Transverse colon (tissue), 4 donors: ENCODE measurements around the gene SMPD2. TPM values are rescaled to one million over a fixed set of nuclear protein-coding genes. Genes with fewer than 3 reads are reported as not detected.
"Not testable (repeated sequence)": the region's sequence is repeated elsewhere in the genome, so short reads cannot be mapped to it uniquely, and the experiment has no call there.

Experiments
- DNase-seq: peaks from one replicate; pipeline ENCODE4 v3.0.0-alpha.2; 2019
- H3K27ac ChIP-seq, 4 donors: fragments of 200-600 bp; sonication (generic); 2 replicates each; pipeline ENCODE4 v1.5.1; 2016 to 2018; ENCODE audit warnings: inconsistent platforms in 4 of 4
- H3K27me3 ChIP-seq: fragments of 200-600 bp; sonication (generic); 2 replicates; pipeline ENCODE4 v1.5.1; 2017; ENCODE audit warnings: inconsistent platforms
- H3K36me3 ChIP-seq, 4 donors: fragments of 200-600 bp; sonication (generic); 2 replicates each; pipeline ENCODE4 v1.5.1; 2017 to 2019; ENCODE audit warnings: inconsistent platforms in 4 of 4
- H3K4me1 ChIP-seq, 4 donors: fragments of 200-600 bp; sonication (generic); 2 replicates each; pipeline ENCODE4 v1.5.1; 2017 to 2020; ENCODE audit warnings: inconsistent platforms in 4 of 4
- H3K4me3 ChIP-seq, 4 donors: fragments of 200-600 bp; sonication (generic); 1 replicate in 1 of 4; 2 replicates in 3 of 4; pipeline versions ENCODE4 v1.5.1 to v1.6.1; 2017 to 2019; ENCODE audit warnings: inconsistent platforms in 4 of 4
- H3K9me3 ChIP-seq, 2 donors: fragments of 200-600 bp; sonication (generic); 2 replicates each; pipeline ENCODE4 v1.5.1; 2017 to 2019; ENCODE audit warnings: inconsistent platforms in 2 of 2
- EP300 ChIP-seq: sonication (generic); formaldehyde crosslinking; IDR thresholded peaks from one replicate; pipeline ENCODE4 v1.6.1; 2017; ENCODE audit warnings: antibody characterized with exemption, low read depth
- POLR2A ChIP-seq: fragments of 450-650 bp; IDR thresholded peaks from one replicate; pipeline ENCODE4 v1.6.1; 2016; ENCODE audit warnings: antibody characterized with exemption, mild to moderate bottlenecking, moderate library complexity
- POLR2AphosphoS5 ChIP-seq, 3 donors: sonication (generic); formaldehyde crosslinking; IDR thresholded peaks; one replicate each; pipeline ENCODE4 v1.6.1; 2016; ENCODE audit warnings: antibody characterized with exemption in 3 of 3
- WGBS, 2 donors: methylation state at CpG; one replicate each; pipeline ENCODE4 v1.1.5; 2018; ENCODE audit warnings: low coverage in 1 of 2; 5-methylcytosine and 5-hydroxymethylcytosine counted together
- in situ Hi-C, 4 donors: fragments of 200-750 bp; cut with MboI; loops; one replicate each; pipeline versions ENCODE4 v1.15.0 to v1.15.1; 2017; ENCODE audit warnings: low sequenced_read_pairs in 3 of 4, low pct_ligation_motif_present in 1 of 4, low pct_unique_long_range_greater_than_20kb in 1 of 4
- intact Hi-C: fragments of 100-400 bp; cut with DNase I; formaldehyde crosslinking; loops from one replicate; pipeline ENCODE4 v1.15.1; 2023; ENCODE audit warnings: low total_unique reads
- total RNA-seq, 4 donors: library from RNA; depleted of rRNA; stranded (reverse); fragments of >200 nt; gene quantifications; one replicate each; pipeline ENCODE4 v1.1.0, GENCODE V29; 2016
- TF ChIP-seq, protein P1 (sequence below), 5 experiments: fragments of 200-600 bp in 3 of 5; fragments of 450-650 bp in 2 of 5; sonication (generic) in 3 of 5; IDR thresholded peaks; 1 replicate in 2 of 5; 2 replicates in 3 of 5; pipeline ENCODE4 v1.5.1; 2016 to 2017; ENCODE audit warnings: antibody characterized with exemption in 5 of 5, inconsistent platforms in 3 of 5, mild to moderate bottlenecking in 2 of 5, moderate library complexity in 1 of 5

The SMPD2 gene
- total RNA-seq, 4 donors from 2014 or later, result 9.4 to 34.5 (median 30.3) TPM

DNA sequence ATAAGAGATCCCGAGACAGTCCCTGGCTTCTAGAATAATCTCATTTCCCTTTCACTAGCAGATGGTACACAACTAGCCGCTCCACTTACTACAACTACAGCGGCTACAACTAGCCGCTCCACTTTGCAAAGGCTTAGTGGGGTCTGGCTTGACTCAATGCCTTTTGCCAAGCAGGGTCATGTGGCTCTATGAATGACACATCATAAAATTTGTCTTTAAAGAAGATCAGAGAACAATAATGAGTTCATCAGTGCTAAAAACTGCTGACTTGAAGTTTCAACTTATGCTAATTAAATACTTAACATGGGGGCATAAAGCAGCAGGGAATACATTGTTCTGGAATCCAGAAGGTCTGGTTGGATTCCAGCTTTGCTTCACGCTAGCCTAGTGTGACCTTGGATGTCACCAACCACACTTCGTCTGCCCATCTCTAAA lies 17.1 kb downstream of the SMPD2 start:
- peaks cover 0 to 9% (median 2%) of the 10 kb centered on the region in 4 donors for H3K36me3 ChIP-seq
- H3K4me3 ChIP-seq, result no peak overlapping the region
- H3K27ac ChIP-seq, result peak overlapping the region; percentile 84 to 93 (median 87)
- DNase-seq, result no peak
- no peaks in the 10 kb centered on the region for H3K27me3 ChIP-seq
- WGBS, 2 donors, result 76 to 90% methylated on average over 2 to 6 of the region's 6 CpGs
- TF ChIP-seq, protein P1, sequence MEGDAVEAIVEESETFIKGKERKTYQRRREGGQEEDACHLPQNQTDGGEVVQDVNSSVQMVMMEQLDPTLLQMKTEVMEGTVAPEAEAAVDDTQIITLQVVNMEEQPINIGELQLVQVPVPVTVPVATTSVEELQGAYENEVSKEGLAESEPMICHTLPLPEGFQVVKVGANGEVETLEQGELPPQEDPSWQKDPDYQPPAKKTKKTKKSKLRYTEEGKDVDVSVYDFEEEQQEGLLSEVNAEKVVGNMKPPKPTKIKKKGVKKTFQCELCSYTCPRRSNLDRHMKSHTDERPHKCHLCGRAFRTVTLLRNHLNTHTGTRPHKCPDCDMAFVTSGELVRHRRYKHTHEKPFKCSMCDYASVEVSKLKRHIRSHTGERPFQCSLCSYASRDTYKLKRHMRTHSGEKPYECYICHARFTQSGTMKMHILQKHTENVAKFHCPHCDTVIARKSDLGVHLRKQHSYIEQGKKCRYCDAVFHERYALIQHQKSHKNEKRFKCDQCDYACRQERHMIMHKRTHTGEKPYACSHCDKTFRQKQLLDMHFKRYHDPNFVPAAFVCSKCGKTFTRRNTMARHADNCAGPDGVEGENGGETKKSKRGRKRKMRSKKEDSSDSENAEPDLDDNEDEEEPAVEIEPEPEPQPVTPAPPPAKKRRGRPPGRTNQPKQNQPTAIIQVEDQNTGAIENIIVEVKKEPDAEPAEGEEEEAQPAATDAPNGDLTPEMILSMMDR (IDR thresholded peaks at IDR 0.05), result no peak
- TF ChIP-seq POLR2A, result no peak
- no peak for TF ChIP-seq POLR2AphosphoS5 (IDR thresholded peaks at IDR 0.05)
- no peak for TF ChIP-seq EP300
- H3K4me1 ChIP-seq, result peaks cover 14 to 37% (median 33%) of the 10 kb centered on the region in 4 donors
- H3K9me3 ChIP-seq, result no peaks in the 10 kb centered on the region
- in situ Hi-C loops (loop anchor here in 2 of 4 donors (10.0 kb wide), 1 partner anchor 73 kb away; the partner anchor contains the start of gene CD164 (in 2 of the 2)), intact Hi-C loops (no loop called here)

DNA sequence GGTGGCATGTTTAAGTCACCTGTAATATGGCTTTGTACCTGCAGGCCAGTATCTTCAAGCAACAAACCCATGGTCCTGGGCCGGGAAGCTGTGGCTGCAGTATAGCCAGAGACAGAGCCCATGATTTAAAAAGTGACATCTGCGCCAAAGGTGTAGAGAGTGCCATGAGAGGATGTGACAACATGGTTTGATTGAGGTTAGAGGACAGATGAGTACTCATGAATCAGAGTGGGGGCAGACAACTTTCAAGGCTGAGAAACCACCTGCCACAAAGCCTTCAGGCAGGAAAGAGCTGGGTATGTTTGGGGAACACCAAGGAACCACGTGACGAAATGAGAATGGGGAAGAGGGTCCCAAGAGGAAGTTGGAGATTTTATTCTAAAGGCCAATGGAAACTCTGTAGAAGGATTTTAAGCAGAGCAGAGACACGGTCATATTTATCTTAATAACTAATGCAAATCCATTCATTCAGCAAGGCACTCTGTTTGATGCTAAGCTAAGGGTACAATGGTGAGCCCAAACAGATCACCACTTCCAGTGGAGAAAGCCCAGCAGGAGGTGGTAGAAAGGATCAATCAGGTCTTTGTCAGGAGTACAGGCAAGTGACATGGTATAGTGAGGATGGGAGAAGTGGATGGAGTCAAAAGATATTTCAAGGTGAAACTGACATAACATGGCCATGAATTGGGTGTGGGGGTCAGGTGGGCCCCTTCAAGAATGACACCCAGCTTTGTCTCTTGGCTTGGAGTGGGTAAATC lies 18.4 kb downstream of the SMPD2 start:
- TF ChIP-seq EP300, result no peak
- no peak for TF ChIP-seq POLR2A
- TF ChIP-seq POLR2AphosphoS5 (IDR thresholded peaks at IDR 0.05), result no peak
- TF ChIP-seq, protein P1 (IDR thresholded peaks at IDR 0.05), result no peak
- 53 to 80% methylated on average over 1 to 5 of the region's 5 CpGs for WGBS, 2 donors
- peaks cover 10 to 35% (median 29%) of the 10 kb centered on the region in 4 donors for H3K4me1 ChIP-seq

DNA sequence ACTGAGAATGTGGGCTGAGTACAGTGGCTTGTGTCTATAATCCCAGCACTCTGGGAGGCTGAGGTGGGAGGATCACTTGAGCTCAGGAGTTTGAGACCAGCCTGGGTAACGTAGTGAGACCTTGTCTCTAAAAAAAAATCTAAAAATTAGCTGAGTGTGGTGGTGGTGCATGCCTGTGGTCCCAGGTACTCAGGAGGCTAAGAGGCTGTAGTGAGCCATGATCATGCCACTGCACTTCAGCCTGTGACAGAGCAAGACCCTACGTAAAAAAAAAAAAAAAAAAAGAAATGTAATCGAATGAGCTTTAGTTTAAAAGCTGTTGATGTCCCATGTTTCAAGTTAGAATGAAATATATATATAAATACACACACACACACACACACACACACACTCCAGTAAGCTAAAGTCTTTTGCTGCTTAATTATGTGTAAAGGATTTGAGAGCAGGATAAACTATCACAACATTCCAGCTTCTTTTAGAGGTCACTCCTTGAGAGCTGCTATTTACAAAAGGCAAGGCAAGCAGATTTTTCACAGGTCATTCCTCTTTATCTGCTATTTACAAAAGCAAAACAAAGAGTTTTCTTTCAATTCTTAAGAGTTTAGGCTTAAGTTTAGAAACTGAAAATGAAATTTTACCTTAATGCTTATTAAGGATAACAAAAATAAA lies 19.8 kb downstream of the SMPD2 start:
- in situ Hi-C loops (no loop called here), intact Hi-C loops (no loop called here)
- WGBS, 2 donors, result 75 to 84% methylated on average over 3 of the region's 3 CpGs

More for the DNA sequence above, 18.4 kb downstream of the SMPD2 start:
- Histone ChIP-seq H3K36me3 (peaks cover 0 to 19% (median 2%) of the 10 kb centered on the region in 4 donors), H3K9me3 (no peaks in the 10 kb centered on the region), H3K27ac (peak overlapping the region in 3 of 4 donors; percentile 21 to 93 (median 34)), H3K4me3 (no peak overlapping the region), H3K27me3 (no peaks in the 10 kb centered on the region)
- no peak for DNase-seq
- in situ Hi-C loops (loop anchor here in 2 of 4 donors (10.0 kb wide), 1 partner anchor 74 kb away; the partner anchor contains the start of gene CD164 (in 2 of the 2)), intact Hi-C loops (no loop called here)

DNA sequence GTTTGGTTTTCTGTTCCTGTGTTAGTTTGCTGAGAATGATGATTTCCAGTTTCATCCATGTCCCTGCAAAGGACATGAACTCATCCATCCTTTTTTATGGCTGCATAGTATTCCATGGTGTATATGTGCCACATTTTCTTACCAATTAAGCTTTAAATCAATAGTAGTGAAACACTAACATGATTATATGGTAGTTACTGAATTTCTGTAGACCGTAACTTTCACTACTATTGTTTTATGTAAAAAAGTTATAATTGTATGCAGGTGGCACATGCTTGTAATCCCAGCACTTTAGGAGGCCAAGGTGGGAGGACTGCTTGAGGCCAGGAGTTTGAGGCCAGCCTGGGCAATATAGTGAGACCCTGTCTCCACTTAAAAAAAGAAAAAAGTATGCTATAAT lies 20.7 kb downstream of the SMPD2 start:
- DNase-seq, in situ Hi-C loops, intact Hi-C loops, H3K27me3 ChIP-seq, H3K27ac ChIP-seq, H3K9me3 ChIP-seq, H3K4me3 ChIP-seq: not testable (repeated sequence)
- Histone ChIP-seq H3K4me1 (peaks cover 6 to 22% (median 15%) of the 10 kb centered on the region in 4 donors), H3K36me3 (peaks cover 0 to 30% (median 8%) of the 10 kb centered on the region in 4 donors)
- 97% methylated on average over 1 of the region's 1 CpG; no CpG with 5 or more reads in 1 of the 2 donors for WGBS, 2 donors

More for the DNA sequence above, 19.8 kb downstream of the SMPD2 start:
- Histone ChIP-seq H3K4me1 (peaks cover 6 to 24% (median 18%) of the 10 kb centered on the region in 4 donors), H3K36me3 (peaks cover 0 to 21% (median 4%) of the 10 kb centered on the region in 4 donors), H3K4me3 (no peak overlapping the region), H3K27ac (no peak overlapping the region), H3K27me3 (no peaks in the 10 kb centered on the region), H3K9me3 (no peaks in the 10 kb centered on the region)
- no peak for DNase-seq
- TF ChIP-seq, protein P1 (IDR thresholded peaks at IDR 0.05), result no peak
